Measurements from ENCODE around the gene RASSF1.
"Not testable (repeated sequence)": the region's sequence is repeated elsewhere in the genome, so short reads cannot be mapped to it uniquely, and the experiment has no call there.

Gene RASSF1

DNA sequence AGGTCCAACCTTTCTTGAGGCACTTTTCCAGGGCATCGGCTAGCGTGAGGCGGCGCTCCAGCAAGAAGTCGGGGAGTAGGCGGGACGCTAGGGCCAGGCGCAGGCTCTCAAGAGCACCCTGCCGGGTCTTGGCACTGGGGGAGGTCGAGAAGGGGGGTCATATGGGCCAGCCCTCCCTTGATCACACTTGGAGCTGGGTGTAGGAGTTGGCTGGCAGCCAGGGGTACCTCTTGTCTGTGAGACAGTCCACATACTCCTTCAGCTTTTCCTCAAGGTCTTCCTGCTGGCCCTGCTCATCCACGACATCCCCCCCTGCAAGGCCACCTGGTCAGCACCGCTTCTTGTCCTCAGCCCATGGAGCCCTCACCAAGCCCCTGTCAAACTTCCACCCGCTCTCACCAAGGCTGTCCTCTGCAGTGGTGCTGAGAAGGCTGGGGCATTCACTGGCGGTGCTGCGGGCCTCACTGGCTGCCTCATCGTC is 50.4 kb downstream of the RASSF1 start:
- in situ Hi-C loops (cut with HindIII; ENCODE audit: low sequenced_read_pairs) = no loop called here

DNA sequence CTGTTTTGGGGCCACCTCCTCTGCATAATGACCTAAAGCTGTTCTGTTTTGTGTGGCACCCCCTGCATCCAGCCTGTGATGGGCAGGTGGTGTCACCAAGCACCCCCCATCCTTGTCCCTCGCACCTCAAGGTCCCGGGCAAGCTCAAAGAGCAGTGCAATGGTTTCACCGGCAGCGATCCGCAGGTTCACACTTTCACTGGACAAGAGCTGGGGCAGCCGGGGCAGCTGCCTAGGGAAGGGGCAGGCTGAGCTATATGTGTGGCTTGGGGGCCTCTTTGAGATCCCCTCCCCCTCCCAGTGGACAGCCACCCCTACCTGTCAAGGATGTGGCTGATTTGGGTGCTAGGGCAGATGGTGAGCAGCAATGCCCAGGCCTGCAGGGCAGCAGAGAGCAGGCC is 51.5 kb downstream of the RASSF1 start:
- in situ Hi-C loops (cut with HindIII; ENCODE audit: low sequenced_read_pairs) = no loop called here

DNA sequence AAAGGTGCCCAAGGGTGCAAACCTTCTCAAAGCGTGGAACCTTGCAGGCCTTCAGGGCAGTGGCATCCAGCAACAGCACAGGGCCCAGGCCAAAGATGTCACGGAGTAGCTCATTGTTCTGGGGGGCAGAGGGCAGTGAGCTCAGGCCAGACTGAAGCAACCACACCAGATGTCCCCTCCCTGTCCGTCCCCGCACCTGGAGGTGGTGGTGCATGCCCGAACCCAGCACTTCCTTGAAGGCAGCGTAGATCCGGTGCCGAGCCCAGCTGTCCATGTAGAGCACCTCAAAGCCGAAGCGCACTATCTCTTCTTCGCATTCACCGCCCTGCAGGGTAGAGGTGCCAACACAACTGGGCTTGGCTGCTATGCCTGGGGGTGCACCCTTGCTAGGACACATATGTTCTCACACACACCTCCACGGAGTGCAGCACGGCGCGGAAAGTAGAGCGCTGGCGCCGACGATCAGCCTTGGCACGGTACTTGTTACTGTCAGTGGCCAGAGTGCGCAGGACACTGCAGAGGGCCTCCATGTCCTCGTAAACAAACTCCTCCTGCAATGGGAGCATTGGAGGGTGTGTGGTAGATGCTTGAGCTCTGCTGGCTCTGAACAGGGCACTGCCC is 52.1 kb downstream of the RASSF1 start:
- in situ Hi-C loops (cut with HindIII; ENCODE audit: low sequenced_read_pairs) = no loop called here

DNA sequence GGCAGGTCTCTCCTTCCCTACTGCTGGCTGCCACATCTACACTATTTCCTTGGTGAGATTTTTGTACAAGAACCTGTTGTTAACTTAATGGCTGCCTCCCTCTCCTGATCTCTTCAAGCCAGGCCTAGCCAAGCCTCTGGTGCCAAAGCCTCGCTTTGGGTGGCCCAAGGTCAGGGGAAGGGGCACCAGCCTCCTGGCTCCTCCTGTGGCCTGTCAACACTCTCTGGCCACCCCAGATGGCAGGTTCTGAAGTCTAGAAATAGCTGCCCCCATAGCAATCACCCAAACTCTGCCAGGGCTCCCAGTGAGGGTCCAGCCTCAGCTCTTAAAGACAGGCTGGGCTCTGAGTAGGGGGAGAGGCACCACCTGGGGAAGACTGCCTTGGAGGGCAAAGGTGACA is 53.4 kb downstream of the RASSF1 start:
- in situ Hi-C loops (cut with HindIII; ENCODE audit: low sequenced_read_pairs) = no loop called here

DNA sequence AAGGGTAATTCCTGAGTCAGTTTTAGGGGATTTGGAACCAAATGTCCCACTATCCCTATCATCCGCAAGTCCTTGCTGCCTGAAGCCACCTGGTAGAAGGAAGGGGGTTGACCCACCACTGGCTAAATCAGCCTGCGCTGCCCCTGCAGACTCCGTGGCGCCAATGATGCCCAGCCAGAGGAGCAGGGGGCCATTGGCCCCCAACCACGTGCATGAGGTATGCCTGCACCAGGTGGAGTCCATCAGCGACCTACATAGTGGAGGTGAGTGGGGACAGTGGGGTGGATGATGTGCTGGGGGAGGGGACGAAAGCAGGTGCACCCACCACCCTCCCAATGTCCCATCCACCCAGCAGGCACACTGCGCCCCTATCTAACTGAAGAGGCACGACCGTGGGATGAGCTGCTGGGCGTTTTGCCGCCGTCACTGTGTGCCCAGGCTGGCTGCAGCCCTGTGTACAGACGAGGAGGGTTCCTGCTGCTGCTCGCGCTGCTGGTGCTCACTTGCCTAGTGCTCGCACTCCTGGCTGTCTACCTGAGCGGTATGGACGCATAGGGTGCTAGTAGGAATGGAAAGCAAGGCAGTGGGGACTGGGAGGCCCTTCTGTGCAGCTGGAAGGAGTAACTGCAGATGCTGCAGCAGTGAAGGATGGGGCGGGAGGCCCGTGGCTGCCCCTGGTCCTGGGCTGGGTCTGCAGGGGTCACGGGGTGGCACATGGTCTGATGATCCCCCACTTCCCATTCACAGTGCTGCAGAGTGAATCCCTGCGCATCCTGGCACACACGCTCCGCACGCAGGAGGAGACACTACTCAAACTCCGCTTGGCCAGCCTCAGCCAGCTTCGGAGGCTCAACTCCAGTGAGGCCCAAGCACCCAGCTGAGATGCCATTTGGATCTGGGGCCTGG is 54.1 kb downstream of the RASSF1 start:
- in situ Hi-C loops (cut with HindIII; ENCODE audit: low sequenced_read_pairs) = no loop called here

DNA sequence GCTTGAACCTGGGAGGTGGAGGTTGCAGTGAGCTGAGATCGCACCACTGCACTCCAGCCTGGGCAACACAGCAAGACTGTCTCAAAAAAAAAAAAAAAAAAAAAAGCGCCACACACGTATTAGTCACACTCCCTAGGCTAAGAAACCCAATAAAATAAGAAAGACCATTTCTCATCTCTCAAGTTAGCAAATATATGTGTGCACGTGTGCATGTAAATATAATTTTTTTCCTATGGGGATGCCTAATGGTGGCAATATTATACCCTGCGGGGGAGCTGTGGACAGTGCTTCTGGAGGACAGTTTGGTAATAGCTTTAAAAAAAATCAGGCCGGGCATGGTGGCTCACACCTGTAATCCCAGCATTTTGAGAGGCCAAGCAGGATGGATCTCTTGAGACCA is 56.5 kb downstream of the RASSF1 start:
- in situ Hi-C loops (cut with HindIII; ENCODE audit: low sequenced_read_pairs) = not testable (repeated sequence)
